HG03342 (cell line): ENCODE results near the gene GOLGA8T.
A peak's percentile ranks its signal among the peaks of the same experiment; 100 is the strongest.
"Not testable (repeated sequence)": the region's sequence is repeated elsewhere in the genome, so short reads cannot be mapped to it uniquely, and the experiment has no call there.

Experiments used
- ATAC-seq: cut with Tn5 transposase; IDR thresholded peaks from one replicate; pipeline ENCODE4 v1.9.1; 2021; ENCODE audit warnings: mild to moderate bottlenecking, moderate library complexity; ENCODE audit not compliant: unreplicated experiment

GOLGA8T gene

DNA sequence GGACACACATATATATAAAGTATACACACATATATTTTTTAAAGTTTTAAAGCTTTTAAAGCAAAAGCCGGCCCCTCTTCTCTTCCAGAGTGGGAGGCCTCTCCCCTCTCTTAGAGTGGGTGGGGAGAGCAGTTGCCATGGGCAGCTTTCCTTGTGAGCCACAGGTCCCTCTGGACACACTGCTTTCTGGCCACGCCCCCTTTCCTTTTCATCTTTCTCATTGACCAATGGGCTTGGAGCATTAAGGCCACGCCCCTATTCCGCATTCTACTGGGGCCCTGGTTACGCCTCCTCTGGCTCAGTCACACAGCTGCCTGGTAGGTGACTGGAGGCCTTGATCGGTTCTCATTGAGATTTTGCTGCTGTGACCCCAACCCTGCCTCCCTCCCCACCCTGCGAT is at the start of gene GOLGA8T:
TSS of gene GOLGA8T (plus strand) at position 301 of the 400 bp plus-strand sequence. CDS start at position 399, 98 bp downstream.
- not testable (repeated sequence) for ATAC-seq

- ATAC-seq = not testable (repeated sequence)
Observed at GRCh38 chr15:30097827-30098226, 37.0 kb upstream of the GOLGA8T start.

- not testable (repeated sequence) for ATAC-seq
Observed at GRCh38 chr15:30102890-30103289, 32.0 kb upstream of the GOLGA8T start.

GRCh38 chr15:30103941-30104507 is 30.8 kb upstream of the GOLGA8T start:
- not testable (repeated sequence) for ATAC-seq

DNA sequence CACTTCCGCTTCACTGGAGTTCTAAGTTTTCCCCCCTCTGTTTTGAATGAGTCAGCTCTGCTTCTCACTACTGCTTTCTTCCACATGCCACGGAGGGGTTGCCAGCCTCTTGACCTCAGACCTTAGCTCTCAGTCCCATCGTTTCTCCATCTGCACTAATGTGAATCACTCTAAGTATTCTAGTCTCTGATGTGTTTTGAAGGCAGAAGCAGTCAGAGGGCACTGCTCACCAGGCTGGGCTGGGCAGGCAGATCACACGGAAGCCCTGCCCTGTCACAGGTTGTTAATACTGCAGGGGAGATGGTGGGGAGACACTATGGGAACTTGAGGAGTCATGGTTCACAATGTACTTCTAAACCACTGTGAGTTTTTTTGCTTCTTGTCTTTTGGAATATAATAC is 24.3 kb upstream of the GOLGA8T start:
- not testable (repeated sequence) for ATAC-seq

GRCh38 chr15:30130066-30130465 is 4.8 kb upstream of the GOLGA8T start:
- not testable (repeated sequence) for ATAC-seq

- not testable (repeated sequence) for ATAC-seq
Observed at GRCh38 chr15:30143246-30143645, 8.4 kb downstream of the GOLGA8T start.

DNA sequence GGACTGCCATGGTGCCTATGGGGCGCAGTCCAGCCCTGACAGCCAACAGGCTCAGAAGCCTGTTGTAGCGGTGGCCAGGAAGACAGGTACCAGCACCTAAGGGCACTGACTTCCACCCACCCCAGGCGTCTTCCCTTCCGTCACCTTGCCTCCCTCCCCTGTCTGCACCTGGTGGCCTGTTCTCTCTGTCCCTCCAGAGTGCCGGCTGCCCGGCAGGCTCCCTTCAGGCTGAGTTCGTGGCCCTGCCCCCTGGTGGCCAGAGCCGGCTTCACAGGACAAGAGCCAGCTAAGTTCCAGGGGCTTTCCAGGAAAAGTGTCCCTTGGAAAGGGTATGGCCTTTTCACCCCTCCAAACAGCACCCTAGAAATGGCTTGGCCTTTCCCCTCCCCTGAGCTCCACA is 15.0 kb downstream of the GOLGA8T start:
- ATAC-seq = not testable (repeated sequence)

- ATAC-seq = not testable (repeated sequence)
Observed at GRCh38 chr15:30162479-30163357, 27.9 kb downstream of the GOLGA8T start.

GRCh38 chr15:30163759-30164158 is 28.9 kb downstream of the GOLGA8T start:
- not testable (repeated sequence) for ATAC-seq

- ATAC-seq = not testable (repeated sequence)
Observed at GRCh38 chr15:30164257-30164656, 29.4 kb downstream of the GOLGA8T start.

GRCh38 chr15:30167403-30167802 is 32.6 kb downstream of the GOLGA8T start:
- ATAC-seq = not testable (repeated sequence)

DNA sequence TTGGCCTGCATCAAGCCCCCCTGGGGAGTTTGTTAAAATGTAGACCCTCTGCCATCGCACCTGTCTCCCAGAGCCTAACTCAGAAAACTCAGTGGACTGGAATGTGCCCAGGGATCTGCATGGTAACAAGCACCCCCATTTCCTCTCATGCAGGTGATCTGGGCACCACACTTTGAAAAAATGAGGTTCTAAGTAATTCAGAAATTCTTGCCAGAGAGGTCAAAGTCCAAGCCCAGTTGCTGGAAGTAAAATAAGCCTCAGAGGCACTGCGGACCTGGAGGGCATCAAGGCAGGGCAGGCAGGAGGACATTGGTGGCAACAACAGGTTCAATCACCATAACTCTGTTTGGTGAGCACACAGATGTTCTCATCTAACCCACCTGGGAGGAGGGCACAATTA is 33.0 kb downstream of the GOLGA8T start:
- ATAC-seq = not testable (repeated sequence)

- ATAC-seq = not testable (repeated sequence)
Observed at GRCh38 chr15:30171452-30171851, 36.6 kb downstream of the GOLGA8T start.

DNA sequence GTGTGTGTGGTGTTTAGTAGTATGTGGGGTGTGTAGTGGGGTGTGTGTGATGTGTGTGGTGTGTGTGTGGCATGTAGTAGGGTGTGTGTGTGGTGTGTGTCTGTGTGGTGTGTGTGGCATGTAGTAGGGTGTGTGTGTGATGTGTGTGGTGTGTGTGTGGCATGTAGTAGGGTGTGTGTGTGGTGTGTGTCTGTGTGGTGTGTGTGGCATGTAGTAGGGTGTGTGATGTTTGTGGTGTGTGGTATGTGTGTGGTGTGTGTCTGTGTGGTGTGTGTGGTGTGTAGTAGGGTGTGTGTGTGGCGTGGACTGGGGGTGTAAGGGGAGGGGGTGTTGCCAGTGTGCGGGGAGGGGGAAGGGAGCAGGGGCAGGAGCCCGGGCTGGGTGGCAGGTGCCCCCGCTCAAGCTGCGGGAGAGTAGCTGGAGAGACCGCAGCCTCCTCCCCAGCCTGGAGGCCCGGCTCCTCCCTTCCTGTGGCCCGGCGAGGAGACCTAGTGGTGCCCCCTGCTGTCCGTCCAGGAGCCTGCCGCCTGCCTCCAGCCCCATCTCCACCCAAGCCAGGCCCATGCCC is 38.3 kb downstream of the GOLGA8T start:
- peak; percentile 83 for ATAC-seq

DNA sequence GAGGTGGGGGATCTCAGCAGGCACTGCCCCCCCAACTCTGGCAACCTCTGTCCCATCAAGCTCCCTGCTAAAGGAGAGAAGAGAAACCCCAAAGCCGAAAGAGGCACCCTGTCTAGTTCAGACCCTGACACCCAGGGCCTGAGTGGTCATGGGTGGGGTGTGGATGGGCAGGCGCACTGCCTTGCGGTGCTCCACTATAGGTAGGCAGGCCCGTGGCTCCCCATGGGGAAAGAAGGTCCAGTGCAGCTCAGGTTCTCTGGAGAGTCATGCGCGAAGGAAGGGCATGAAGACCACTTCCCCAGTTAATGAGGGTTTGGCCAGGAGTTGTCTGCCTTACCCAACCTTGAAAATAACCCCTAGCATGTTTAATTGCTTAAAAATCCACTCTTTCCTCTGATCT is 40.4 kb downstream of the GOLGA8T start:
- not testable (repeated sequence) for ATAC-seq

DNA sequence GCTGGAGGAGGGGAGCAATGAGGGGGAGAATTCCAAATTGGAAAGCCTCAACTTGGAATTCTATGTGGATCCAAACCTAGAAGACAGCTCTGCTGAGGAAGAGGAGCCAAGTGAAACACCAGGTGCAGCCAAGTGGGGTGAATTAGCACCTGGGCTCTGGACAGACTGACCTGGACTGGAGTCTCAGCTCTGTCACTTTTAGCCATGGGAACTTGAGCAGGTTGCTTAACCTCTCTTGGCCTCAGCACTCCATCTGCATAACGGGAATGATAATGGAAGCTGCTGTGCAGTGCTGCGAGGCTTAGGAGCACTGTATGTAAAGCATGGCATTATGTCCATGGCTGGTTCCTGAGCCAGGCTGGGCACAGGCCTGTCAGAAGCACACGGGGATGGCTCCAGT is 41.8 kb downstream of the GOLGA8T start:
- not testable (repeated sequence) for ATAC-seq

GRCh38 chr15:30179814-30180213 is 45.0 kb downstream of the GOLGA8T start:
- ATAC-seq = not testable (repeated sequence)

DNA sequence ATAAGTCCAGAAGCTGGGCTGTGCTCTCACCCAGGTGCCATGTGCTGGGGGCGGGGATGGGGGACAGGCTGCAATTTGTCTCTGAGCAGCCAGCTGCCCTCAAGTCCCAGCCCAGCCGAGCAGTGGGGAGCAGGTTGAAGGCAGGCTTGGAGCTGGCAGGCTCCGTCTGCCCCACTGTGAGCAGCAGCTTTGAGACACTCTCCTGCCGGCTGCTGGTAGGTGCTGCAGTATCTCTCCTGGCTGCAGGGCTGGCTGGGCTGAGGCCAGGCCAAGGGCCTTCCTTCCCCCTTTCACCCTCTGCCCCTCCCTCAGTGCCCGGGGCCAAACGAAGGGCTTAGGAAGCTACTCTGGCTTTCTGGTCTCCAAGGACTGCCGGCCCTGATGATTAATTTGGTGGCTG is 50.6 kb downstream of the GOLGA8T start:
- not testable (repeated sequence) for ATAC-seq

DNA sequence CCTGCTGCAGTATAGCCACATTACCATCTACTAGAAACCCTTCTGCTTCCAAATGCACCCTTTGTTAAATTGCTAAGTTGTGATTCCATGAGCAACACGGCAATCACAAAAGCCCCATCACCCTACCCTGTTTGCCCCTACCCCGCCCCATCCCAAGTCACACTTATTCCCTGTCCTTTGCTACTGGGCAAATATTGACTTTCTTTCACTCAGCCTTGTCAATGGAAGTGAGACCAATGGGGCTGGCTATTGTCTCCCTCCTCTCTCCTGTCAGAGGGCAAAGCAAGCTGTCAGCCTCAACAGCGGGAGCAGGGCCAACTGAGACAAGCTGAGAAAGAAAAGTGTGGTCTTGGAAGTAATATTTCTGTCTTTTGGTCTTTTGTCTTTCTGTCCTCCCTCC is 52.6 kb downstream of the GOLGA8T start:
- not testable (repeated sequence) for ATAC-seq

GRCh38 chr15:30189754-30190153 is 54.9 kb downstream of the GOLGA8T start:
- ATAC-seq = not testable (repeated sequence)

DNA sequence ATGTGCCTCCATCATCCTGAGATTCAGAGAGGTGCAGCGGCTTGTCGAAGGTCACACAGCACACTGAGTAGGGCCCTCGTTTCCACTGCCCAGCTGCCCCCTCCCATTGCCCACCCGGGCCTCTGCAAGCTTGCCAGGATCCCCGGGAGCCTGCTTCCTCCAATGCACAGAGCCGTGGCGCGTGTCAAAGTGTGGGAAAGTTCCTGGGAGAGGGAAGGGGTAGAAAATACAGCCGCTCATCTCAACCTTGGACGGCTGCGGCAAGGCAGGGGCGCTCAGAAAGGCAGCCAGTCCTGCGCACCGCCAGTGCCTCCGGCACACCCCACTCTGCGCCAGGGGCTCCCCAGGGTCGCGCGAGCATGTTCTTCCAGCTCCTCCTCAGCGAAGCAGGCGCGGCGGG is 56.3 kb downstream of the GOLGA8T start:
- ATAC-seq = not testable (repeated sequence)
